Esophagus squamous epithelium (tissue), 4 donors: ENCODE results near the gene TSKU.

ENCODE experiments used
- CTCF ChIP-seq, 6 experiments: fragments of 450-650 bp in 4 of 6; fragments of 200-600 bp in 2 of 6; sonication (generic) in 2 of 6; IDR thresholded peaks; one replicate each; pipeline ENCODE4 v1.5.1; 2016 to 2019; ENCODE audit warnings: antibody characterized with exemption in 6 of 6, mild to moderate bottlenecking in 4 of 6, moderate library complexity in 4 of 6
- POLR2A ChIP-seq, 4 donors: fragments of 450-650 bp; IDR thresholded peaks; one replicate each; pipeline ENCODE4 v1.6.1; 2017; ENCODE audit warnings: antibody characterized with exemption in 4 of 4, mild to moderate bottlenecking in 4 of 4, moderate library complexity in 3 of 4

- no peak for TF ChIP-seq CTCF (IDR thresholded peaks at IDR 0.05)
- no peak for TF ChIP-seq POLR2A (IDR thresholded peaks at IDR 0.05)
Measured at GRCh38 chr11:76787911-76788596, 4.9 kb downstream of the TSKU start.
